ENCODE measurements around the gene CWC15. TPM values are rescaled to one million over a fixed set of nuclear protein-coding genes. Genes with fewer than 3 reads are reported as not detected.
A peak's percentile ranks its signal among the peaks of the same experiment; 100 is the strongest.

CWC15 gene
- total and polyA plus RNA-seq, 2 of the 13 experiments (the other 11 are each of a cell fraction or from before 2014, with no cell fraction given) = 27.6 to 61.2 TPM

- TF ChIP-seq RFXANK (CRISPR knock-in tag; IDR thresholded peaks at IDR 0.05) (no peak), ZNF660 (CRISPR knock-in tag; IDR thresholded peaks at IDR 0.05; ENCODE audit: borderline replicate concordance, low read depth) (no peak), GFI1 (CRISPR knock-in tag; IDR thresholded peaks at IDR 0.05; ENCODE audit: borderline replicate concordance) (peak; percentile 61), RAD21 (CRISPR knock-in tag; IDR thresholded peaks at IDR 0.05) (0 out of 2 replicates have a peak, but pooled peaks have one; percentile 14), FOXJ3 (CRISPR knock-in tag; IDR thresholded peaks at IDR 0.05; ENCODE audit: borderline replicate concordance) (peak; percentile 30; the same call in 1 of the 2 replicates), ZNF616 (CRISPR knock-in tag; IDR thresholded peaks at IDR 0.05; ENCODE audit: low read depth) (no peak), SRSF9 (IDR thresholded peaks at IDR 0.05; ENCODE audit: borderline replicate concordance, insufficient read depth, low read depth, low read length, poor library complexity, severe bottlenecking) (no peak), ZNF563 (CRISPR knock-in tag; IDR thresholded peaks at IDR 0.05) (0 out of 2 replicates have a peak, but pooled peaks have one; percentile 49), HDAC6 (IDR thresholded peaks at IDR 0.05; ENCODE audit: low read depth, low read length) (no peak), ZBTB38 (CRISPR knock-in tag; IDR thresholded peaks at IDR 0.05) (peak; percentile 47; the same call in 1 of the 2 replicates), SMYD3 (CRISPR knock-in tag; IDR thresholded peaks at IDR 0.05) (no peak), FOXA1 (IDR thresholded peaks at IDR 0.05) (no peak), FOXA1 (CRISPR knock-in tag; IDR thresholded peaks at IDR 0.05) (no peak), ATF7-NPFF (CRISPR knock-in tag; IDR thresholded peaks at IDR 0.05; ENCODE audit: low read depth) (peak; percentile 34; the same call in 1 of the 2 replicates), PRDM4 (CRISPR knock-in tag; IDR thresholded peaks at IDR 0.05; ENCODE audit: borderline replicate concordance) (no peak), ZSCAN30 (CRISPR knock-in tag; IDR thresholded peaks at IDR 0.05) (no peak), HMG20B (CRISPR knock-in tag; conservative IDR thresholded peaks at IDR 0.05) (no peak), FOXM1 (CRISPR knock-in tag; IDR thresholded peaks at IDR 0.05) (no peak), ZFY (CRISPR knock-in tag; IDR thresholded peaks at IDR 0.05) (peak; percentile 94), MED8 (CRISPR knock-in tag; IDR thresholded peaks at IDR 0.05; ENCODE audit: insufficient replicate concordance) (peak; percentile 28), GLI4 (CRISPR knock-in tag; IDR thresholded peaks at IDR 0.05; ENCODE audit: borderline replicate concordance) (no peak), ZNF235 (CRISPR knock-in tag; IDR thresholded peaks at IDR 0.05; ENCODE audit: borderline replicate concordance) (no peak), SP1 (IDR thresholded peaks at IDR 0.05) (no peak), SP1 (CRISPR knock-in tag; IDR thresholded peaks at IDR 0.05) (peak; percentile 79), ZNF205 (CRISPR knock-in tag; IDR thresholded peaks at IDR 0.05) (0 out of 2 replicates have a peak, but pooled peaks have one; percentile 38), ZKSCAN1 (IDR thresholded peaks at IDR 0.05; ENCODE audit: low read length) (no peak)
- TF ChIP-seq, protein P1, sequence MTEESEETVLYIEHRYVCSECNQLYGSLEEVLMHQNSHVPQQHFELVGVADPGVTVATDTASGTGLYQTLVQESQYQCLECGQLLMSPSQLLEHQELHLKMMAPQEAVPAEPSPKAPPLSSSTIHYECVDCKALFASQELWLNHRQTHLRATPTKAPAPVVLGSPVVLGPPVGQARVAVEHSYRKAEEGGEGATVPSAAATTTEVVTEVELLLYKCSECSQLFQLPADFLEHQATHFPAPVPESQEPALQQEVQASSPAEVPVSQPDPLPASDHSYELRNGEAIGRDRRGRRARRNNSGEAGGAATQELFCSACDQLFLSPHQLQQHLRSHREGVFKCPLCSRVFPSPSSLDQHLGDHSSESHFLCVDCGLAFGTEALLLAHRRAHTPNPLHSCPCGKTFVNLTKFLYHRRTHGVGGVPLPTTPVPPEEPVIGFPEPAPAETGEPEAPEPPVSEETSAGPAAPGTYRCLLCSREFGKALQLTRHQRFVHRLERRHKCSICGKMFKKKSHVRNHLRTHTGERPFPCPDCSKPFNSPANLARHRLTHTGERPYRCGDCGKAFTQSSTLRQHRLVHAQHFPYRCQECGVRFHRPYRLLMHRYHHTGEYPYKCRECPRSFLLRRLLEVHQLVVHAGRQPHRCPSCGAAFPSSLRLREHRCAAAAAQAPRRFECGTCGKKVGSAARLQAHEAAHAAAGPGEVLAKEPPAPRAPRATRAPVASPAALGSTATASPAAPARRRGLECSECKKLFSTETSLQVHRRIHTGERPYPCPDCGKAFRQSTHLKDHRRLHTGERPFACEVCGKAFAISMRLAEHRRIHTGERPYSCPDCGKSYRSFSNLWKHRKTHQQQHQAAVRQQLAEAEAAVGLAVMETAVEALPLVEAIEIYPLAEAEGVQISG (CRISPR knock-in tag; IDR thresholded peaks at IDR 0.05) = peak; percentile 88
These were observed at the start of gene CWC15, which contains the start of gene KDM4D (continued) for GRCh38 chr11:94973099-94973968.
